ENCODE results near the gene FEZ2. TPM values are rescaled to one million over a fixed set of nuclear protein-coding genes. Genes with fewer than 3 reads are reported as not detected.

FEZ2 gene
- total RNA-seq, 1 experiment from 2014 or later = 14.8 TPM

DNA sequence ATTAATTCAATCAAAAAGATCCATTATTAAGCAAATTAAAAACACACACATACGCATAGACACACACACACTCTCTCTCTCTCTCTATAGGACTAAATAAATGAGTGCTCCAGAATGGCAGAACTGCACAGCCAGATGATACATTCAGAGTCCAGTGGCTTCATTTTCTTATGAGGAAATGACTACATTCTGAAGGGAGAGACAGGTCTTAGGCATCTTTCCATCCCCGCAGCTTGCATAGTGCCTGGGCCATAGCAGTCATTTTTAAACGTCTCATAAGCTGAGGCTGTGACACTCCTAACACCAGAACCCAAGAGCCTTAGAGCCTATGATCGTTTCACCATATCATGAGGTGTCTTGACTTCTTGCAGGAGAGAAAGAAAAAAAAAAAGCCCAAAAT is 31.1 kb downstream of the FEZ2 start:
- Histone ChIP-seq H3K4me1 (ENCODE audit: control insufficient read depth in 1 of 2, insufficient read depth in 2 of 2, low read length in 2 of 2) (peaks cover 47 to 71% of the 10 kb centered on the region in 2 experiments), H3K27me3 (ENCODE audit: insufficient read depth, low read length) (no peaks in the 10 kb centered on the region), H3K36me3 (ENCODE audit: control insufficient read depth in 1 of 2, insufficient read depth in 2 of 2, low read length in 2 of 2) (no peaks in the 10 kb centered on the region; a peak in 1 of 4 replicates), H2AFZ (ENCODE audit: low read depth, low read length, poor library complexity, severe bottlenecking) (no peak overlapping the region), H3K27ac (ENCODE audit: low read depth, low read length) (no peak overlapping the region), H3K4me3 (replicated peaks in 1 of 2; ENCODE audit: low read depth in 1 of 2, low read length in 2 of 2) (no peak overlapping the region), H4K20me1 (ENCODE audit: insufficient read depth) (no peaks in the 10 kb centered on the region), H3K4me2 (ENCODE audit: low read length) (no peak overlapping the region), H3K9ac (ENCODE audit: low read length) (no peak overlapping the region), H3K79me2 (ENCODE audit: insufficient read depth, low read length) (peaks cover 35% of the 10 kb centered on the region), H3K9me3 (ENCODE audit: control insufficient read depth in 1 of 2, insufficient read depth in 1 of 2, low read depth in 1 of 2, low read length in 2 of 2) (no peaks in the 10 kb centered on the region), H3K9me2 (ENCODE audit: insufficient read depth) (no peaks in the 10 kb centered on the region)
- no peak for ATAC-seq
- RAD21 ChIA-PET (ENCODE audit: low non-redundant PET in 1 of 2, low total read pairs in 2 of 2, uncharacterized antibody in 2 of 2, unreplicated experiment in 2 of 2) = interaction anchor here in 1 of 2 experiments (0.7 kb wide), 1 partner anchor 271 kb away, joined by 3 read pairs; no protein-coding TSS in a partner anchor
- no peak for DNase-seq (ENCODE audit: low read depth, low spot score)
- POLR2A ChIA-PET = no interaction called here
- TF ChIP-seq FOSL1 (IDR thresholded peaks at IDR 0.05; ENCODE audit: low read depth) (no peak), EGR1 (IDR thresholded peaks at IDR 0.05; ENCODE audit: low read depth) (no peak), POLR2A (IDR thresholded peaks at IDR 0.05; ENCODE audit: borderline replicate concordance, extremely low read depth, insufficient read depth, insufficient read length) (no peak), CEBPB (IDR thresholded peaks at IDR 0.05; ENCODE audit: low read depth) (no peak), SP1 (IDR thresholded peaks at IDR 0.05; ENCODE audit: low read depth) (no peak), EZH2 (IDR thresholded peaks at IDR 0.05) (no peak), YY1 (IDR thresholded peaks at IDR 0.05; ENCODE audit: extremely low read depth, insufficient replicate concordance, low read depth, low read length) (no peak), JUND (IDR thresholded peaks at IDR 0.05) (no peak), EZH2phosphoT487 (IDR thresholded peaks at IDR 0.05; ENCODE audit: borderline replicate concordance) (no peak), ELF1 (IDR thresholded peaks at IDR 0.05; ENCODE audit: borderline replicate concordance, low read depth) (no peak)
- TF ChIP-seq, protein P1, sequence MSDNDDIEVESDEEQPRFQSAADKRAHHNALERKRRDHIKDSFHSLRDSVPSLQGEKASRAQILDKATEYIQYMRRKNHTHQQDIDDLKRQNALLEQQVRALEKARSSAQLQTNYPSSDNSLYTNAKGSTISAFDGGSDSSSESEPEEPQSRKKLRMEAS (IDR thresholded peaks at IDR 0.05) = no peak
- TF ChIP-seq, protein P2, sequence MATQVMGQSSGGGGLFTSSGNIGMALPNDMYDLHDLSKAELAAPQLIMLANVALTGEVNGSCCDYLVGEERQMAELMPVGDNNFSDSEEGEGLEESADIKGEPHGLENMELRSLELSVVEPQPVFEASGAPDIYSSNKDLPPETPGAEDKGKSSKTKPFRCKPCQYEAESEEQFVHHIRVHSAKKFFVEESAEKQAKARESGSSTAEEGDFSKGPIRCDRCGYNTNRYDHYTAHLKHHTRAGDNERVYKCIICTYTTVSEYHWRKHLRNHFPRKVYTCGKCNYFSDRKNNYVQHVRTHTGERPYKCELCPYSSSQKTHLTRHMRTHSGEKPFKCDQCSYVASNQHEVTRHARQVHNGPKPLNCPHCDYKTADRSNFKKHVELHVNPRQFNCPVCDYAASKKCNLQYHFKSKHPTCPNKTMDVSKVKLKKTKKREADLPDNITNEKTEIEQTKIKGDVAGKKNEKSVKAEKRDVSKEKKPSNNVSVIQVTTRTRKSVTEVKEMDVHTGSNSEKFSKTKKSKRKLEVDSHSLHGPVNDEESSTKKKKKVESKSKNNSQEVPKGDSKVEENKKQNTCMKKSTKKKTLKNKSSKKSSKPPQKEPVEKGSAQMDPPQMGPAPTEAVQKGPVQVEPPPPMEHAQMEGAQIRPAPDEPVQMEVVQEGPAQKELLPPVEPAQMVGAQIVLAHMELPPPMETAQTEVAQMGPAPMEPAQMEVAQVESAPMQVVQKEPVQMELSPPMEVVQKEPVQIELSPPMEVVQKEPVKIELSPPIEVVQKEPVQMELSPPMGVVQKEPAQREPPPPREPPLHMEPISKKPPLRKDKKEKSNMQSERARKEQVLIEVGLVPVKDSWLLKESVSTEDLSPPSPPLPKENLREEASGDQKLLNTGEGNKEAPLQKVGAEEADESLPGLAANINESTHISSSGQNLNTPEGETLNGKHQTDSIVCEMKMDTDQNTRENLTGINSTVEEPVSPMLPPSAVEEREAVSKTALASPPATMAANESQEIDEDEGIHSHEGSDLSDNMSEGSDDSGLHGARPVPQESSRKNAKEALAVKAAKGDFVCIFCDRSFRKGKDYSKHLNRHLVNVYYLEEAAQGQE (IDR thresholded peaks at IDR 0.05; ENCODE audit: low read depth) = no peak
- TF ChIP-seq, protein P3, sequence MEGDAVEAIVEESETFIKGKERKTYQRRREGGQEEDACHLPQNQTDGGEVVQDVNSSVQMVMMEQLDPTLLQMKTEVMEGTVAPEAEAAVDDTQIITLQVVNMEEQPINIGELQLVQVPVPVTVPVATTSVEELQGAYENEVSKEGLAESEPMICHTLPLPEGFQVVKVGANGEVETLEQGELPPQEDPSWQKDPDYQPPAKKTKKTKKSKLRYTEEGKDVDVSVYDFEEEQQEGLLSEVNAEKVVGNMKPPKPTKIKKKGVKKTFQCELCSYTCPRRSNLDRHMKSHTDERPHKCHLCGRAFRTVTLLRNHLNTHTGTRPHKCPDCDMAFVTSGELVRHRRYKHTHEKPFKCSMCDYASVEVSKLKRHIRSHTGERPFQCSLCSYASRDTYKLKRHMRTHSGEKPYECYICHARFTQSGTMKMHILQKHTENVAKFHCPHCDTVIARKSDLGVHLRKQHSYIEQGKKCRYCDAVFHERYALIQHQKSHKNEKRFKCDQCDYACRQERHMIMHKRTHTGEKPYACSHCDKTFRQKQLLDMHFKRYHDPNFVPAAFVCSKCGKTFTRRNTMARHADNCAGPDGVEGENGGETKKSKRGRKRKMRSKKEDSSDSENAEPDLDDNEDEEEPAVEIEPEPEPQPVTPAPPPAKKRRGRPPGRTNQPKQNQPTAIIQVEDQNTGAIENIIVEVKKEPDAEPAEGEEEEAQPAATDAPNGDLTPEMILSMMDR (IDR thresholded peaks at IDR 0.05 in 2 of 3, conservative IDR thresholded peaks at IDR 0.05 in 1 of 3; ENCODE audit: borderline replicate concordance in 1 of 3, insufficient read depth in 1 of 3, low read depth in 2 of 3, low read length in 2 of 3) = no peak
- BruUV-seq (replicated peaks) = no TSS peak
- intact Hi-C loops (cut with micrococcal nuclease) = loop anchor here (10.0 kb wide), 1 partner anchor 212 kb away; the partner anchor contains the start of gene CRIM1
- CTCF ChIA-PET = no interaction called here
